NCI-H146 (cell line): ENCODE measurements around the gene XPO6.
"Not testable (repeated sequence)": the region's sequence is repeated elsewhere in the genome, so short reads cannot be mapped to it uniquely, and the experiment has no call there.

Experiments used
- DNase-seq: peaks from one replicate; lab custom pipeline; 2025; lab: John Stamatoyannopoulos, UW

XPO6 gene

DNA sequence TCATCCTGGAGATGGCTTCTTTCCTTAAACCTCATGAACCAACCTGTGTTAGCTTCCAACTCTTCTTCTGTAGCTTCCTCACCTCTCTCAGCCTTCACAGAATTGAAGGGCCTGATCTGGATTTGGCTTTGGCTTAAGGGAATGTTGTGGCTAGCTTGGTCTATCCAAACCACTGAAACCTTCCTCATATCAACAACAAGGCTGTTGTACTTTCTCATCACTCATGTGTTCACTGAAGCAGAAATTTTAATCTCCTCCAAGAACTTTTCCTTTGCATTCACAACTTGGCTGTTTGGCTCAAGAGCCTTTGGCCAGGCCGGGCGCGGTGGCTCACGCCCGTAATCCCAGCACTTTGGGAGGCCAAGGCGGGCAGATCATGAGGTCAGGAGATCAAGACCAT lies 95.9 kb downstream of the XPO6 start:
- DNase-seq, result not testable (repeated sequence)

DNA sequence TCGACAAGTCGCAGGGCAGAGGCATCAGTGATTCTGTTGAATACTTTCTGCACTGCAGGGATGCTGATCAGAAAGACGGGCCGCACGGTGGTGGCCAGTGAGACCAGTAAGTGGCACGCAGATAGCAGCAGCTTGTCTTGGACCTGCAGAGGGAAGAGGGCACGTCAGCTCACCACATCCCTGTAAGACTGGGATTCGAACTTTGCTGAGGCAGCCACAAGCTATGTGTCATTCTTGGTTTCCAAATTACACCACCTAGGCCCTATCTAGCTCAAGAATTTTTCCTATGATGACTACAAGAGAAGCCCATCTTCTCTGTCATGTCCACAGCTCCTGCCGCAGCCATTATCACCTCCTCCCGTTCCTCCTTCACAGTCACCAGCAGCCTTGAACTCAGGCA lies 98.9 kb downstream of the XPO6 start:
- DNase-seq, result no peak

DNA sequence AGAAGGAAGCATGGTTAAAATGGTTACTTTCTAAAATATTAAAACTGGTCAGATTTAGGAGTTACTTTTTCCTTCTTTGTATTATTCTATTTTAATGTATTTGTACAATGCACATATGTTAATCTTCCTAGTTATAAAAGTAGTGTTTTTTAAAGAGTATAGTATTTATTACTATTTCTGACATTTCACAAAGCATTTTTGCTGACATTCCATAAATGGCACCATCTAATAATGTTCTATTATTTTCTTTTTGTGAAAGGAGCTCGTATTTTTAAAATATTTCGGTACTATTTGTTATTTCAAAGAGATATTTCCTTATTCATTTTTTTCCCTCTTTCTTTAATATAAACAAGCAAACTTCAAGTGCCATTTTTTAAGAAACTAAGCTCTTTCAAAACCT lies 100.8 kb downstream of the XPO6 start:
- no peak for DNase-seq

DNA sequence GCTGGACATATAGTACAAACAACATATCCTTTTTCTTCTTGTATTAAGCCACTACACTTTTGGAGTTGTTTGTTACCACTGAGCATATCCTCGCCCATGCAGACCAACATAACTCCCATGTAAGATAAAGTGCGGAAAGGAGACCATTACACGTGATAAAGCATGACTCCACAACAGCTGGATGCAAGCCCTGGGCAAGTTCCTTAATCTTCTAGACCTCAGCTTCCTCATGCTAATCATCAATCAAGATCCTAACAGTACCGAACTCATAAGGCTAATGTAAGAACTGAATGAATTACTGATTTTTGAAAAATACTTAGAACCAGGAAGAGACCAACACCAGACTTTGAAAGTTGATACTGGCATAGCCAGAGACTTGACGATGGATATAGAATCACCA lies 101.3 kb downstream of the XPO6 start:
- DNase-seq, result no peak

DNA sequence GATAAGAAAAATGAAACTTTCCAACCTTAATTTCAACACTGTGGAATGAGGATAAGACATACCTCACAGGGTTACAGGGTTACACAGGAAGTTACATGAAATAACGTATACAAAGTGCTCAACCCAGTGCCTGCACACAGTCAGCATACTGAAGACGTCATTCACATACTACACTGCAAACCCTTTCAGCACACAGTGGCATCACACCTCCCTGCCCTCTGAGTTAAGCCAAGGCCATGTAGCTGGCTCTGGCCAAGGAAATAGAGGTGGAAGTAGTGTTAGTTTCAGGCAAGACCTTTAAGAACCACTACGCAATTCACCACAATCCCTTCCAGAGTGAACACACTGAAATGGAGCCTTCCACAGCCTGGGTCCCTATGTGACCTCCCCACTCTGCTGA lies 101.7 kb downstream of the XPO6 start:
- no peak for DNase-seq

DNA sequence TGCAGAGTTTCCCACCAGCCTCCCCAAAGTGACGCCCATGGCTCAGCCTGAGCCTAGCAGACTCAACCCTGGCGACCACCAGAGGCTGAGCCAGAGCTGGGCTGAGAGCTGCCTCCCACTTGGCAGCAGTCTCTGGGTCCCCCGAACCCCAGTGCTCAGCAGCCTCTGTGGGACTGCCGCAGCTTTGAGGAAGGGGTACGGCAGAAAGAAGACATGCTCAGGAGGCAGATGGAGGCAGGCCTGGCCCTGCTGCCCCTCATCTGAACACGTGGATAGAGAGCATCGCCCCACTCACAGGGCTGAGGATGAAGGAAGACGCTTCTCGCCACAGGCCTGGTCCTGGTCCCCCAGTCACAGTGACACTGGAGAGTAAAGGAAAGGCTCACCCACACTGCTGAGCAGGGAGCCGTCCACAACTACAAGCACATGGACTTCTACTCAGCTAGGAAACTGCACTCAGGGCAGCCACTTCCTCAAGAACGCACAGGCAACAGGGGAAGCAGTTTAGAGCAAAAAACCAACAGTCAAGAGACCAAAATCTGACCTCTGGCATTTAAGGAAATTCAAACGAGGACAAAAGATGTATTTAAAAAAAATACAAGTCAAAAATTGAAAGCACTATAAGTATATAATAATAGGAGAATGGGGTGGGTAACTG lies 103.0 kb downstream of the XPO6 start:
- DNase-seq, result no peak

DNA sequence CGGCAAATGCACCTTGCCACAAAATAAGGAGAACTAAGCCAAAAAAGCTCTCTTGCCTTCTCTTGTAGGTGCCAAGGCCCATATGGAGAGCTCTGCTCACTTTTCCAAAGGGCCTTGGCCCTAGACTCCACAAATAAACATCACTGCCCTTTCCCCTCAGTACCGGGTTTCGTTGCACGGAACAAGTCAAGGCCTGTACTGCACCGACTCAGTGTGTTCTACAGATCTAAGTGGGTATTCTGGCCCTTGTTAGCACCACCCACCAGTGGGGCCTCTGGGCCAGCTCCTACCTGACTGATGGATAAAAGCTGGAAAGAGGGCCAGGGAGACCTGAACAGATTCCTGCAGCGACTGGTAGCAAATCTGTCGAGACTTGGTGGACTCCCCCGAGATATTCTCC lies 104.5 kb downstream of the XPO6 start:
- DNase-seq, result no peak

DNA sequence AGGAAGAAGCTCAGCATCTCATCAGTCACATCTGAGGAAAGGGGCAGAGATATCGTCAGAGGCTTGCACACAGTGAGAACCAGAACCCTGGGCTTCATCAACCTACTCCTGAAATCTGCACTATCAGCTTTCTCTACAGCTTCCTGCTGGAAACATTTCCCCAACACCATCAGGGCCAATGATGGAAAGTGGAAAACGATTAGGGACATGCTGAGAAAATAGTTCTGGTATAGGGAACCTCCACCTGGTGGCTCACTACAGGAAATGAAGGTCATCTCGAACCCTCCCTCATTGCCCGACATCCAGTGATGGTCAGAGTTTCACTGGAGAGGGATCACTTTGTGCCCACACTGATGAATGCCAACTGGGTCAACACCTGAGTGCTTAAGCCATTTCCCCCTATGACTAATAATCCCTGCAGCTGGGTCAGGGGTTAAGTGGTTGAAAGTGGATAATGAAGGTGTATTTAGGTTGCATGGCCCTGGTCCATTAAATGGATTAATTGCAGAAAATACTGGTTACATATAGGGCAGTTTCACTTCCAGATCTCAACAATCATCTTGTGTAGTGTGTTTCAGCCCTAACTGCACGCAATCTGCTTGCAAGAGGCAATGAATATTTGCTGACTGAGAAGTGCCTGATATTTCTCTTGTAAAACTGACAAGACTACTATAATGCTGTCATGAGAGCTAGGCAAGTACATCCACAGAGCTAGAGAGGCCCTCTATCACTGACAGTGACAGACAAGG lies 105.1 kb downstream of the XPO6 start:
- peak; percentile 73 for DNase-seq

DNA sequence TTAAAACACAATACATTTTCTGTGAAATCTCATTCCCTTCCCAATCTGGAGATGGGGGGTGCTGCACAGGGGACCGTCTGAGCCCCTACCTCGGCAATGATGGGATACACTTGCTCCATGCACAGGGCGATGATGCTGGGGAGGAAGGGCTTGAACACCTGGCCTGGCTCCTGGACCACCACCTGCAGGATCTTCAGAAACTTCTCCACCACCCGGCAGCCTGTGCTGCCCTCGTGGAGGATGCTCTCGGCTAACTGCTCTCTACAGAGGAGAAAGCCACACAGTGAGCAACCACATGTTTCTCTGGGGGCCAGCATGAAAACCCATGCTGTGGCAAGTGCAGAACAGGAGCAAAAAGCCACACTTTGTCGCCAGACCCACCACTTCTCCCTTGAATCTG lies 105.8 kb downstream of the XPO6 start:
- DNase-seq, result no peak

DNA sequence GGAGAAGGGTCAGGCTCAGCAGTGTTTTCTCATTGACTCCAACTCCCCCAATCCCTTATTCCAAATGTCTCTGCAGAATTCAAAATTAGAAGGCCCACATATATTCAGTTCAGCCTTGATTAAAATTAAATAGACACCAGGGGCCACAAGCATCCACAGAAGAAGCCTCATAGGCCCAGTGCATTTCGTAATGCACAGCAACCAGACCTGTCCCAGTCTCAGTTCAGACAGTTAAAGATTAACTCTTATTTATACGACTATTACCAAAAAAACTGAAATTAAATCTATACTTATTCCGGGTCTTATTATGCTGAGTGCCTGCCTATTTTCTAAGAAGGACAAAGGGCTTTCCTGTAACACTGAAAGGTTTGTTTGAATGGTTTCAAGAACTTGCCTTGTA lies 106.5 kb downstream of the XPO6 start:
- DNase-seq, result no peak

DNA sequence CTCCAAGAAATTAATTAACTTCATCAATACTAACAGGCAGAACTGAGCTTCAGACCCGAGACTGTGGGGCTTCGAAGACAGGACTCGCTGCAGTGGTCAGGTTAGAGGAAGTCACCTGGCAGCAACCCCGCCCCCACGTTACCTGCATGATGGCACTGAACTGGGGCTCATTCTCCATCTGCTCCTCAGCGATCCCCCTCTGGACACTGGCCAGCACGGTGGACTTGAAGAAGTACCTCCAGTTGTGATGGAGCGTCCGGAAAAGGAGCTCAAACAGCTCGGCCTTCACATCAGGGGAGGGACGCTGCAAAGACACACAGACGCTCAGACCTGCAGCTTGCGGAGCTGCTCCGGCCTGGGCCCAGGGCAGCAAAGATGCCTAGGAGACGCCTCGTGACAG lies 107.4 kb downstream of the XPO6 start:
- DNase-seq, result no peak

DNA sequence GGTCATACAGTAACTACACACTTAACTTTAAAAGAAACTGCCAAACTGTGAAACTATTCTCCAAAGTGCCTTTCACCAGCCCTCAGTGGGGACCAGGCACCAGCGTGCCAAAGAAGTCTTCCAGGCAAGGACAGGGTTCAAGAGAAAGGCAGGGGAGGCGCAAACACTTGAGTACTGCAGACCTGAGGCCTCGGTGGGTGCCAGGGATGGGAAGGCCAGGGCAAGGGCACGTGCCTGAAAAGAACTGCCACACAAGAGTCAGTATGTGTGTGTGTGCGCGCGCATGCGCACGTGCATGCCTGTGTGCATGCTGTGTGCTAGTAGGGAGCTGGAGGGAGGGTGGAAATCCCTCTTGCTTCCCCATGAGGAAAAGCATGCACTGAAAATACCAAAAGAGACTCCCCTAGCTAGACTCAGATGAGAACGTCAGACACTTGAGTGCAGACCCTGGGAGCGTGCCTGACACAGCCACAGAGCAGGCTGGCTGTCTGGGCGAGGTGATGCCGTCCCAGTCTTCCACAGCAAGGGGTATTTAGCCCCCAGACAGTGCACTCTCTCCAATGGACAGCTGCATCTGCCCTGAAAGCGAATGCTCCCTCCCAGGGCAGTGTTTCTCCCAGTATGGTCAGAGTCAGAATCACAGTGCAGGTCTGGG lies 108.1 kb downstream of the XPO6 start:
- DNase-seq, result no peak

DNA sequence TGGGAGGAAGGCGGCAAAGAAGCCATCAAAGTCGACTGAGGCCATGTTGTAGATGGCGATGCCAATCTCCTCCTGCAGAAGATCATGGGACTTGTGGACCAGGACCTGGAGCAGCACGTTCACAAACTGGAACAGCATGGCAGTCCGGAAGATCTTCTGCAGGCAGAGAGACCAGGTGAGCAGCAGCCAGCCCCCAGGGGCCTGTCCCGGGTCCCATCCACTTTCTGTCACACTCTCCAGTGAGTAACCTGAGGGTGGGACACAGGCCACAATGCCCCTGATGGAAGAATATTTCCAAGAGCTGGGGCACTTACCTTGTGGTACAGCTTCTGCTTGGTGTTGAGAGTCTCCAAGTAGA lies 110.3 kb downstream of the XPO6 start:
- no peak for DNase-seq

DNA sequence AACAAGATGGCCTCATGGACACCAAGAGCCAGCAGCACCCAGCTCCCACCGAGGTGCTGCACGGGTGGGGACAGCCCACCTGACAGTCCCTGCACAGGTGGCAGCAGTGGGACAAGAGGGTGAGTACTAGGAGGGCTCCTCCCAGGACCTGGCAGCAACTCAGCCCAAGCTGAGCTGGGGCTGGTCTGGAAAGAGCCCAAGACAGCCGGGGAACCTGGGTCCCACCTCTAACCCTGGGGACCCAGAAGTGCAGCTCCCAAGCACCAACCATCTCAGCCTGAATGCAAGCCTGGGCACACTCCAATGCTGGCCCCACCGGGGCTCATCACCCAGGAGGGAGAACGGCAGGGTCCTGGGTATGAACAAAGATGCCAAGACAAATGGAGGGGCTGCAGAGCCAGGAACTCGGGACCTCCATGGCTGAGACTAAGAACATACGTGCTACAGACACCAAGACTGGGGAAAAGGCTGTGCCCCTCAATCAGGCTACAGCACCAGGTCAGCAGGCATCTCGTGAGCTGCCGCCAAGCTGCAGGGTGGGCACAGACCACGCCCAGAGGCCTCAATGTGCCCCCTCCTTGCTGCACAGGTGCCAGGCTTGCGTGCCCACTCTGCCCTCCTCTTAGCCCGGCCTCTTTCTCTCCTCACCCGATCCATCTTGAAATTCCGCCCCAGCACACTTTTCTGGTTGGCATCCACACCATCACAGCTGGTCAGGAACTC lies 110.8 kb downstream of the XPO6 start:
- no peak for DNase-seq

DNA sequence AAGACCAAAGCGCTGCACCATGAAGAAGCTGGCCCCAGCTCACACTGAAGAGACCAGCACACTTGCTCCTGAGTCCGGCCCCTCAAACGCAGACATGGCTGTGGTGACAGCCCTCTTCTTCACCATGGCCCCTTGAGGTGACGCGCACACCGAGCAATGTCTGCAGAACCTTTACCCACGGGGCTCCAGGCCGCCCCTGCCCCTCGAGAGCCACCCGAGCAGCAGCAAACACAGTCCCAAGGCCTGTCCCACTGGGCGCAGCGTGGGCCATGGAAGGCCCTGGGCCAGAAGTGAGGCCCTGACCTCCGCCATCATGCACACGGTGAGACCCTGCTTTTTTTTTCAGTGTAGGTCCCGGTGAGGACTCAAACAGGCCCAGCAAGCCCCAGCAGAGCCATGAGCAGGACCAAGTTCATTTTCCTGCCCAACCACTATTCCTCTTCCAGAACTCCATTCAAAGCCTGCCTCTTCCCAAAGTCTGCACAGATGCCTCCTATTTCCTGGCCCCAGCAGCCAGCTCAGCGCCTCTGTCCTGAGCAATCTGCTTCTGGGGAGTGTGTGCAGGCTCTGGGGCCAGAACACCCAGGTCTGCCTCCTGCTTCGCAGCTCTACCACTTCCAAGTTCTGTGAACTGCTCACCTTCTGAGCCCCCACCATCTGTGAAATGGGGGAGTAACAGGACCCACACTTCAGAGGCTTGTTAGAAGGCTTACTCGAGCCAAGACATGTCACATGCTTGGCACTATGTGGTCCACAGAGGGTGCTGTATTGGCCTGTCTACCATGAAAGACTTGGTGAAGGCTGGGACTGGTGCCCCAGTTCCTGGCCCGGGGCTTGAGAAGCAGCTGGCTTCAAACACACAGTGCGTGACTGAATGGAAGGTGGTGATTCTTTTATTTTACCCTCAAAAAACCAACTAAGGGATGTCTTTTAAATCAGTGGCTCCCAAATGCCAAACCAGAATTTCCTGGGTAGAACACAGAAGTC lies 112.5 kb downstream of the XPO6 start:
- DNase-seq, result no peak

DNA sequence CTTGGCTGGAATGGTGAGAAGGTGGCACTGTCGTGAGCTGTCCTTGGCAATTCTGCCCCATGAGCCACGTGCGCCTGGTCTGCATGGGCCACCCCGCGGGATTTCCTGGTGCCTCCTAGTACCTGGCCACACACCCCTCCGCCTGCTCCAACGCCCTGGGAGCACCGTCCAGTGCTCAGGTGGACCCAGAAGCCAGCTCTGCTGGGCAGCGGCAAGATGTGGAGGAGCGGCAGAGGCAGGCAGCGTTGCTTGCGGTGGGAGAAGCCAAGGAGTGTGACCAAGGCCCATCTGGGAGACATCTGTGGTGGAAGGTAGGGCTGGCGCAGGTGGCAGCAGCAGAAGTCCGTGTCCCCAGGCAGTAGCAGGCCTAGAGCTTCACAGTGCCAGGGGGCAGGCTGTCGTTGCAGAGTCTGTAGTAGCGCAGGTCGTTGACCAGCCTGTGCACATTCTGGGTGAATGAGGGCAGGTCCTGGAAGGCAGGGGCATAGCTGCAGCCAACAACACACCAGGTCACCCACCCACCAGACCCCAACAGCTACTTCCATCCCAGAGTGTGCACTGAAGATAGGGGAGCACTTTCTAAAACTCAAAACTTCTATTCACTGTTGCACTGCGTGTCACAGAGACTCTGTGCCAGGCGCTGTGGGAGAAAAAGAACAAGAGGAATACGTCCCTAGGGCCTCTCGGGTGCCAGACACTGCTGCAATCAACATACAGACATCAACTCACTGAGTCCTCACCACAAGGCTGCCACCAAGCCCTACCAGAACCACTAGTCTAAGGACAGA lies 113.4 kb downstream of the XPO6 start:
- DNase-seq, result no peak

DNA sequence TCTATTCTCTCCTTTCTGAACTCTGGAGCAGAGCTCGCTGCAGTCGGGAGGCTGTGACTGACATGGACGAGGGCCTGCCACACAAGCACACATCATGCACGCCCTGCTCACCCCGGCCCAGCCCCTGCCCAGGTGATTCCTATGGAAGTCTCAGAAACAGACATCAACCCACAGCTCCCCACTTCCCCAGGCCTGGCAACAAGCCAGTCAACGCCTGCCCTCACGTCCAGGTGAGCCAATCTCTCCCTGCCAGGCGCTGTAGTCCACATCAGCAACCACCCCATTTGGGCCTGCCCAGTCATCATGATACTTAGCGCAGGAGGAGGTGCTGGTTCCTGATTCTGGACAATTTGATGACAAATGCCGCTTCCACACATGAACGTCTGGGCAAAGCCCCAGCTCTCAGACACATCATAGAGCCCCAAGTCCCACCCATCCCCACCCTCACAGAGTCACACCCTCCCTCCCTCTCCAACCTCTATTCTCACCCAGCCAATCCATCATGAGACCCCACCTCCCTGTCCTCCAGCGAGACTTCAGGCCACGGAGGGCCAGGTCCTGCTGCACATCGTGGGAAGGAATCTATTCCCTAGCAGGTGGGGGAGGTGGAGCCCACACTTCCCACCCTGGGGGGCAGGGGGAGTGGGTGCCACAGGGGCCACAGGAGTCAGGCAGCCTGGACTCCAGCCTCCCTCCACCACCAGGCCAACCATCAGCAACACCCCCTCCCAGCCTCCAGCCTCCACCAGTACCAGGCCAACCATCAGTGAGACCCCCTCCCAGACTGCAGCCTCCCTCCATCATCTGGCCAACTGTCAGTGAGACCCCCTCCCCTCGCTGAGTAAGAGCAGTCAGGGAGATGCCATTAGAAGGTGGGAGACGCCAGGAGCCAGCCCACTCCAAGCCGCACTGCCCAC lies 114.5 kb downstream of the XPO6 start:
- DNase-seq, result no peak

DNA sequence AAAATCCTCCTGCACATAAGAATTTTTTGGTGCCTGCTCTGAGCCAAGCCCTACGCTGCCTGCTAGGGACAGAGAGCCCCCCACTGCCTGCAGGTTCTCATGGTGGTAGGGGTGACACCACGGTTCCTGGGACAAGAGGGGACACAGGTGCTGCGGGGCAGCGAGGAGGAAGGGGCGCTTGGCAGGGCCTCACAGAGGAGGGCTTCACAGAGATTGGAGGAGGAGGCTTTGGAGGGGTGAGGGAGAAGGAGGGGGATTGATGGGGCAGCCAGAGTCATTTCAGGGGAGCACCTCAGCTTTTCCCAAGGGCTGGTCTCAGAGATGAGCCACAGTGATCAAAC lies 118.4 kb downstream of the XPO6 start:
- no peak for DNase-seq

DNA sequence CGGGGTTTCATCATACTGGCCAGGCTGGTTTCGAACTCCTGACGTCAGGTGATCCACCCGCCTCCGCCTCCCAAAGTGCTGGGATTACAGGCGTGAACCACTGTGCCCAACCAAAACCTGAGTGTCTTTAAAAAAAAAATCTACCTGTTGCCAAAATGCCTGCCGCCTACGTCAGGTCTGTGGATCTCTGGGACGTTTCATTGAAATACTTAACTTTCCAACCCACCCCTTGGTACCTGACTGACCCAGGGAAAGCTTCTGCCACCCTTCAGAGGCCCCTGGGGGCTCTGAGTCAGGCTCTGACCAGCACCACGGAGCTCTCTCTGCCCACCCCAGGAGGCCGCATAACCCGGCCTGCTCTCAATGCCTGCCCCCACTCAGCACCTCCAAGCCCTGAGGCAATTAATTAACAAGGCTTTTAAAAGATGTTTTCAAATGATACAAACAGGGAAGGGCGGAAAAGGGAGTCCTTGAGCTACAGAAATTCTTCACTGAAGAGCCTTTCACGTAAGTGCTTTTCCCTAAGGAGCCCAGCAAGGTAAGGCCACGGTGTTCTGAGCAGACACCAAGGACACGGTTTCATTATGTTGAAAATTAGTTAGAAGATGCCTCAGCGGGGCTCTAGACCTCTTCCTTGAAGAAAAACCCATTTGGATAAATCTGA lies 118.9 kb downstream of the XPO6 start:
- DNase-seq, result peak; percentile 11
